ENCODE measurements around the gene XPO1. TPM values are rescaled to one million over a fixed set of nuclear protein-coding genes. Genes with fewer than 3 reads are reported as not detected.
A peak's percentile ranks its signal among the peaks of the same experiment; 100 is the strongest.
"Not testable (repeated sequence)": the region's sequence is repeated elsewhere in the genome, so short reads cannot be mapped to it uniquely, and the experiment has no call there.

XPO1 gene
- total RNA-seq, 2 experiments from 2014 or later = 197 to 208 TPM

DNA sequence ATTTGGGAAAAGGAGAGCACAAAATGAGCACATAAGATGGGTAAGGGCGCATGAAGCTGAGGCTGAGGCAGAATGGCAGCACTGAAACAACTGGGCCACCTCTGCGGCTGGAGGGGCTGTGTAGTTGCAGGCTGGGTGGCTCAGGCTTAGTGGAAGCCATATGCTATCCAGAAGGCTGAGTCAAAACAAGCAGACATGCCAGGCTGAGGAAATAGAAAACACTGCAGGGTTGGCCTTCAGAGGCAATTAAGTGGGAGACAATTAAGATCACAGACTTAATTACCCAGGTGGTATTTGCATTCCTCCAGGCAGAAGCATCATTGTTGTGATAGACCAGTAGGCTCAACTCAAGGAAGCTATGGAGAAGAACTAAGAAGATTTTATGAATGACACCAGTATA lies 11.4 kb upstream of the XPO1 start:
- Mint-ChIP-seq H3K27ac (no peak overlapping the region), H3K4me3 (no peak overlapping the region), H3K4me1 (no peaks in the 10 kb centered on the region), H3K36me3 (no peaks in the 10 kb centered on the region), H3K27me3 (peaks cover 2% of the 10 kb centered on the region), H3K9me3 (no peaks in the 10 kb centered on the region)
- ATAC-seq (ENCODE audit: low read depth) (no peak), DNase-seq (no peak)
- POLR2A ChIA-PET = interaction anchor here (0.9 kb wide), 1 partner anchor 11 kb away, joined by 4 read pairs; the partner anchor contains the start of gene XPO1

GRCh38 chr2:61543062-61543461 lies 4.9 kb upstream of the XPO1 start:
- peaks cover 1% of the 10 kb centered on the region for H3K36me3 Mint-ChIP-seq
- no peak overlapping the region for H3K27ac Mint-ChIP-seq
- peaks cover 7% of the 10 kb centered on the region for H3K27me3 Mint-ChIP-seq
- H3K9me3 Mint-ChIP-seq = no peaks in the 10 kb centered on the region
- ATAC-seq (ENCODE audit: low read depth) (no peak), DNase-seq (no peak)
- no peak overlapping the region for H3K4me3 Mint-ChIP-seq
- H3K4me1 Mint-ChIP-seq = peaks cover 7% of the 10 kb centered on the region
- POLR2A ChIA-PET = no interaction called here

DNA sequence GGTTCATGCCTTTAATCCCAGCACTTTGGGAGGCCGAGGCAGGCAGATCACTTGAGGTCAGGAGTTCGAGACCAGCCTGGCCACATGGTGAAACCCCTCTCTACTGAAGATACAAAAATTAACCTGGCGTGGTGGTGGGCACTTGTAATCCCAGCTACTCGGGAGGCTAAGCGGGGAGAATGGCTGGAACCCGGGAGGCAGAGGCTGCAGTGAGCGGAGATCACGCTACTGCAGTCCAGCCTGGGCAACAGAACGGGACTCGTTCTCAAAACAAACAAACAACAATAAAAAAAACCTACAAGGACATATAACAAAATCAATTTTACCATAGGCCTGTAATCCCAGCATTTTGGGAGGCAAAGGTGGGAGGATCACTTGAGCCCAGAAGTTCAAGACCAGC lies 2.0 kb upstream of the XPO1 start:
- H3K4me3 Mint-ChIP-seq; H3K9me3 Mint-ChIP-seq; H3K27ac Mint-ChIP-seq; ATAC-seq (ENCODE audit: low read depth); DNase-seq; H3K27me3 Mint-ChIP-seq; H3K36me3 Mint-ChIP-seq: not testable (repeated sequence)
- POLR2A ChIA-PET = interaction anchor here (4.0 kb wide), 1 partner anchor 363 kb away, joined by 23 read pairs; no protein-coding TSS in a partner anchor
- peaks cover 15% of the 10 kb centered on the region for H3K4me1 Mint-ChIP-seq

DNA sequence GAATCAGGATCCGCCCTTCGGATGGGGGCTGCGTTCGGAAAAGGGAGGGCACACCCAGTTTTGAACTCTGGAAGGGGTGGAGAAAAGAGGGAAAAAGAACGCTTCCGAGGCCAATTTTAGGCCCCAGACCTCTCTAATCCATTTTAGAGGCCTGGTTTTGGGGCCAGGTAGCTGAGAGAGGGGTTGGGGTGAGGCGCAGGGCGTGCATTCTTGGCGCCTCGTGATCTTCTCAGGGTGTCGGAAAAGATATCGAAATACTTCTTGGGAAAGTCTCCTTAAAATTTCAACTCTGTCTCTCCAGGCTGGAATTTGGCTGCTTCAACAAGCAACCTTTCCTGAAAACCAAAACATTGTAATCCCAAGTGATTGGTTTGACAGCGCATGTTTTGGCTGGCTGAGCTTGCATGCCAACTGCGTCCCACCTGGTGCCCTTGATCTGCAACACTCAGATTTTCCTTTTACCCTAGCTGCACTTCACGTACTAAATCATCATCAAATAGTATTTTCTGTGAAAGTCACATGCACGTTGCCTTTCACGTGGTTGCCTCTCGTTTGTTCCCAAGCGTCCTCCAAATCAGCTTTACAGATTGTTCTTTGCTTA lies 864 bp upstream of the XPO1 start:
- peak overlapping the region; percentile 100 for H3K27ac Mint-ChIP-seq
- POLR2A ChIA-PET = interaction anchor here (0.9 to 4.0 kb wide), 18 partner anchors 8 to 656 kb away, joined by 3 to 23 read pairs (median 4); partner anchors contain the start of genes COMMD1, FAM161A and USP34
- H3K36me3 Mint-ChIP-seq = peaks cover 14% of the 10 kb centered on the region
- H3K4me3 Mint-ChIP-seq = peak overlapping the region; percentile 100
- no peak for DNase-seq
- H3K27me3 Mint-ChIP-seq = peaks cover 5% of the 10 kb centered on the region
- H3K4me1 Mint-ChIP-seq = peaks cover 23% of the 10 kb centered on the region
- no peaks in the 10 kb centered on the region for H3K9me3 Mint-ChIP-seq
- ATAC-seq (ENCODE audit: low read depth) = no peak

- ATAC-seq (ENCODE audit: low read depth) = no peak
- POLR2A ChIA-PET = interaction anchor here (0.9 to 4.0 kb wide), 17 partner anchors 9 to 782 kb away, joined by 3 to 23 read pairs (median 4); partner anchors contain the start of genes COMMD1, FAM161A, PAPOLG and USP34
- Mint-ChIP-seq H3K27ac (peak overlapping the region; percentile 100), H3K36me3 (peaks cover 14% of the 10 kb centered on the region), H3K9me3 (no peaks in the 10 kb centered on the region), H3K27me3 (peaks cover 2% of the 10 kb centered on the region), H3K4me3 (peak overlapping the region; percentile 100), H3K4me1 (peaks cover 23% of the 10 kb centered on the region)
- DNase-seq = no peak
Measured at GRCh38 chr2:61537950-61538199, 281 bp downstream of the XPO1 start.

DNA sequence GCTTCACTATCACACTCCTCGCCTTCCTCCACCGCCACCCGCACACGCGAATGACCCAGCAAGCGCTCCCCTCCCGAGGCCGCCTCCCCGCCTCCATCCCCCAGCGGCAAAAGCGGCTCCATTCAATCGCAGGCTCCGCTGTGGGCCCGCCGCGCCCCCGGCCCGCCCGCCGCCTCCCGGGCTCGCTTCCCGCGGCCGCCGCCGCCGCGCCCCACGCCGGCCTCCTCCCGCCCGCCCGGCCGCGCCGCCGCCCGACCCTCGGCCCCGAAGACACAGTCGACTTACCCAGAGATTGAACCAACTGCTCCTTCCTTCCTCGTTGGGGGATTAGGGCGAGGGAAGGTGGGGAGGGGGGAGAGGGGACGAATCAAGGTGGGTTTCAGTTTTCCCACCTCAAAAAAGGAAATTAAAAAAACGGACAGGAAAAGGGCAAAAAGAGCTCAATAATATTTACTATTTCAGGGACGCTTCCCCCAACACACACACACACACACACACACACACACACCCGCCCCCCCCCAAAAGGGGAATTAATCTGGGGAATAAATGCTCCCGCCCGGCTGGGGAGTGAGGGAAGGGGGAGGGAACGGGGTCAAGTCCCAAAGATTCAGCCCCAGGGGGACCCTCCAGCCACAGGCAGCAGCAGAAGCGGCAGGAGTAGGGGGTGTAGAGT lies 743 bp downstream of the XPO1 start:
- peak overlapping the region; percentile 100 for H3K27ac Mint-ChIP-seq
- no peak for DNase-seq
- POLR2A ChIA-PET = interaction anchor here (0.6 to 4.0 kb wide), 22 partner anchors 9 to 781 kb away, joined by 3 to 23 read pairs (median 4); partner anchors contain the start of genes COMMD1, FAM161A, PAPOLG and USP34
- no peaks in the 10 kb centered on the region for H3K9me3 Mint-ChIP-seq
- peak overlapping the region; percentile 100 for H3K4me3 Mint-ChIP-seq
- H3K36me3 Mint-ChIP-seq = peaks cover 14% of the 10 kb centered on the region
- no peaks in the 10 kb centered on the region for H3K27me3 Mint-ChIP-seq
- ATAC-seq (ENCODE audit: low read depth) = no peak
- H3K4me1 Mint-ChIP-seq = peaks cover 23% of the 10 kb centered on the region

DNA sequence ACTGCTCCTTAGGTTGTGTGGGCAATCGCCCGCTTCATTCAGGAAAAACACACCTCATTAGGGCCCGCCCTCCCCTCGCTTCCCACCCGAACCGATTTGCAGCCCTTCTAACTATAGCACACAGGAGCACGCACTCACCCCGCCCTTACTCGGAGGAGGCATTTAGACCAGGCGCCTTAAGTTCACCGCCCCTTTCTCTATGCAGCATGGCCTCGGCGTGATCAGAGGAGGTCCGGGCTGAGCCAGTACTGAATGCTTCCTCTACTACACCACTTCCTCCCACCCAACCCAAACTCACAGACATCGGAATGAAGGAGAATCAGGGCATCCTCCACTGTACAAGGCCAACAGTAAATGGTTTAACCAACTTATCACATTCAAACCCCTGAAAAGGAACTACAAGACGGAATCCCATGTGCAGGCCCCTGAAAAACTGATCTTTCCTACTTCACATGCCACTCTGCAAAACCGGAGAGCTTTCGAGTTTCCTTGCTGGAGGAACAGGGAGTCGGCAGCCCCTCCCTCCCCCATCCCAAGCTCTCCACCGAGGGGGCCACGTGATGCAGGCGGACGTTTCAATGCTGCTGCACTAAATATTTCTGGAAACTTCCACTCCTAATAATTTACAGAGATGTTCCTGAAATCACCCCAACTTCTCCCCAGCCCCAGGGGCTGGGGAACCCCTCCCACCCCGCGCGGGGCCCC lies 1.4 kb downstream of the XPO1 start:
- POLR2A ChIA-PET = interaction anchor here (0.6 to 4.0 kb wide), 9 partner anchors 65 to 540 kb away, joined by 3 to 23 read pairs (median 4); partner anchors contain the start of gene COMMD1

DNA sequence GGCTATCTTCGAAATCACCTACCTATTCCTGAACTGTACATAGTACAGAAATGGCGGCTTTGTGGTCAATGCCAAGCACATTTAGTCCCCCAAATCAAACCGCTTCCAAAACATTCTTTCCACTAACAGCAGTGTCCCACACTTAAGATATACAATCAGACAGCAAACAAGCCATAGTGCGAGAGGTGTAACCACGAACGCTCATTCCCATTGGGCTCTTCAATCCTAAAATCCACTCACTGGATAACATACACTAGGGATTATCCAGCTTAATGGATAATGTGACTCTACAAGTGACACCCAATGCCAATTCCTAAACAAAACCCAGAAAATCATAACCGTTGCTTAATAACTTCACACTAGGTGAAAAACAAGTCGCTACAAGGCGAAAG lies 2.0 kb downstream of the XPO1 start:
- Mint-ChIP-seq H3K4me1 (peaks cover 26% of the 10 kb centered on the region), H3K4me3 (peak overlapping the region; percentile 95), H3K27ac (peak overlapping the region; percentile 99), H3K9me3 (no peaks in the 10 kb centered on the region), H3K27me3 (no peaks in the 10 kb centered on the region), H3K36me3 (peaks cover 17% of the 10 kb centered on the region)
- no peak for ATAC-seq (ENCODE audit: low read depth)
- POLR2A ChIA-PET = interaction anchor here (1.3 to 4.0 kb wide), 3 partner anchors 134 to 359 kb away, joined by 5 to 23 read pairs (median 15); no protein-coding TSS in a partner anchor
- no peak for DNase-seq

More for the DNA sequence above, 1.4 kb downstream of the XPO1 start:
- ATAC-seq (ENCODE audit: low read depth) = peak; percentile 74
- H3K4me3 Mint-ChIP-seq = peak overlapping the region; percentile 95
- peaks cover 14% of the 10 kb centered on the region for H3K36me3 Mint-ChIP-seq
- no peaks in the 10 kb centered on the region for H3K27me3 Mint-ChIP-seq
- peak; percentile 79 for DNase-seq
- H3K4me1 Mint-ChIP-seq = peaks cover 23% of the 10 kb centered on the region
- no peaks in the 10 kb centered on the region for H3K9me3 Mint-ChIP-seq
- peak overlapping the region; percentile 99 for H3K27ac Mint-ChIP-seq

DNA sequence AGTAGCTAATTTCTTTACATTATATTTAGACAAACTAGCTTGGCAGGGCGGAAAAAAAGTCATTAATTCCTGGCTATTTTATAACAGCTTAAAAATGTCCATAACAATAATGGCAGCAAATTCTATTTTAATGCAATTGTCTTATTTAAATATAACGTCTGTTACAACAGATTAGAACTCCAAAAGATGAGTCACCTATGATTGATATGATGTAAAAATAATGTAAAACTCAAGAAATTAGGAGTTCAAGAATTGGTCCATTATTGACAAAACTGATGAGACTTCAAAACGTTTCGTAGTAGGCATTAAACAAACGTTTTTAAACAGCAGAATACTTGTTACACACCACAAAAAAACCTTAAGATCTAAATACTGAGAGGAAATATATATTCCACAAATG lies 2.7 kb downstream of the XPO1 start:
- Mint-ChIP-seq H3K27ac (peak overlapping the region; percentile 99), H3K9me3 (no peaks in the 10 kb centered on the region), H3K4me1 (peaks cover 28% of the 10 kb centered on the region), H3K27me3 (no peaks in the 10 kb centered on the region), H3K4me3 (peak overlapping the region; percentile 95), H3K36me3 (peaks cover 20% of the 10 kb centered on the region)
- POLR2A ChIA-PET = no interaction called here
- no peak for ATAC-seq (ENCODE audit: low read depth)
- DNase-seq = no peak

DNA sequence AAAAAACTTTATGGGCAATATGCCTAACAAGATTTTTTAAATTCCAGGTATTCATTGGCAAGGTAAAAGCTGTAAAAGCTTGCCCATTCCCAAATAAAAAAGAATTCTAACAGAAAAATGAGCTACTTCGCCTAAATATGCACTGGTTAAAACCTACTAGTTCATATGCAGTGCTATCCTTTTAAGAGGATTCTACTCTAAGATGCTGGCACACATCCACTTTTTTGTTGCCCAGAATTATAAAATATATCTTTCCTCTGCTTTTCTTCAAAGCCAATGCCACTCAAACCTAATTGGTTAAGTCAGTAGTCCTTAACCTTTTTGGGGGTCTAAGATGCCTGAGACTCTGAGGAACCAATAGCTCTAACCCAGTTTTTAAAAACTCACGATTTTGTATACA lies 3.2 kb downstream of the XPO1 start:
- POLR2A ChIA-PET = no interaction called here
- Mint-ChIP-seq H3K36me3 (peaks cover 20% of the 10 kb centered on the region), H3K27ac (peak overlapping the region; percentile 99), H3K4me3 (peak overlapping the region; percentile 95), H3K9me3 (no peaks in the 10 kb centered on the region), H3K4me1 (peaks cover 32% of the 10 kb centered on the region), H3K27me3 (no peaks in the 10 kb centered on the region)
- DNase-seq = no peak
- no peak for ATAC-seq (ENCODE audit: low read depth)

DNA sequence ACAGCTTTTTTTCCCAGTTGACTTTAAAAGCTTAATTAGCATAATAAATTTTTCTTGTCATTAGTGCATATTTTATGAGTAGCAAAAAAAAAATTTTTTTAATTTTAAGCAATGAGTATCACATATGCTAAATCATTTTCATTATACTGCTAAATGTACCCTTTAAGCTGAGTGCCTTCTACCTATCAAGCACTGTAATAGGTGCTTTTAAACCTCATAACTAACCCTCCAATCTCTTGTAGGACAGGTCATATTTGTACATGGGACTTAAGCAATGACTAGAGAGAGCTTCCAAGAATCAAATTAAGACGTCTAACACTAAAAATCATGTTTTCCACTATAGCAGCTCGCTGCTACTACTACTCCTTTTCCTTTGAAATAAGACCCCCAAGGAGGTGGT lies 7.4 kb downstream of the XPO1 start:
- no peak overlapping the region for H3K27ac Mint-ChIP-seq
- peaks cover 41% of the 10 kb centered on the region for H3K4me1 Mint-ChIP-seq
- ATAC-seq (ENCODE audit: low read depth) = no peak
- no peaks in the 10 kb centered on the region for H3K27me3 Mint-ChIP-seq
- DNase-seq = no peak
- POLR2A ChIA-PET = interaction anchor here (0.6 to 1.2 kb wide), 3 partner anchors 8 to 130 kb away, joined by 3 to 6 read pairs (median 3); no protein-coding TSS in a partner anchor
- no peaks in the 10 kb centered on the region for H3K9me3 Mint-ChIP-seq
- peaks cover 17% of the 10 kb centered on the region for H3K36me3 Mint-ChIP-seq
- H3K4me3 Mint-ChIP-seq = no peak overlapping the region

- ATAC-seq (ENCODE audit: low read depth) (no peak), DNase-seq (no peak)
- Mint-ChIP-seq H3K27me3 (no peaks in the 10 kb centered on the region), H3K27ac (no peak overlapping the region), H3K4me1 (peaks cover 38% of the 10 kb centered on the region), H3K4me3 (peak overlapping the region; percentile 9), H3K9me3 (no peaks in the 10 kb centered on the region), H3K36me3 (peaks cover 15% of the 10 kb centered on the region)
- POLR2A ChIA-PET = interaction anchor here (0.6 to 1.2 kb wide), 3 partner anchors 9 to 131 kb away, joined by 3 to 6 read pairs (median 3); no protein-coding TSS in a partner anchor
Measured at GRCh38 chr2:61529944-61530735, 8.0 kb downstream of the XPO1 start.

DNA sequence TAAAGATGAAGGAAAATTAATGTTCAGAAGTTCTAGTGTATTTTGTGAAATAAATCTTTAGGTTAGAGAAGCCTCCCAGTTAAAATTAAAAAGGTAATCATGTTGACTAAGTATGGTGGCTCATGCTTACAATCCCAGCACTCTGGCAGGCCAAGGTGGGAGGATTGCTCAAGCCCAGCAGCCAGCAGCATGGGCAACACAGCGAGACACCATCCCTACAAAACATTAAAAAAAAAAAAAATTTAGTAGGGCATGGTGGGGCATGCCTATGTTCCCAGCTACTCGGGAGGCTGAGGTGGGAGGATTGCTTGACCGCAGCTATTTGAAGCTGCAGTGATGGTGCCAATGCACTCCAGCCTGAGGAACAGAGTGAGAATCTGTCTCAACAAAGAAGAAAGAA lies 17.9 kb downstream of the XPO1 start:
- Mint-ChIP-seq H3K9me3 (no peaks in the 10 kb centered on the region), H3K4me1 (peaks cover 23% of the 10 kb centered on the region), H3K27me3 (no peaks in the 10 kb centered on the region), H3K4me3 (no peak overlapping the region), H3K27ac (no peak overlapping the region), H3K36me3 (peaks cover 18% of the 10 kb centered on the region)
- DNase-seq (no peak), ATAC-seq (ENCODE audit: low read depth) (no peak)
- POLR2A ChIA-PET = no interaction called here

Measured in activated naive CD8-positive, alpha-beta T cell treated with anti-CD3 and anti-CD28 coated beads, Interleukin-2, amount 10 ng/mL, durations not matched to agents 7 days and 5 days (primary cell).